Lung (tissue), 12 donors: ENCODE data around the gene MTHFD2L. TPM values are rescaled to one million over a fixed set of nuclear protein-coding genes. Genes with fewer than 3 reads are reported as not detected.

ENCODE experiments used
- ATAC-seq: fragments of 200-7000 bp; cut with Tn5 transposase; one replicate; pipeline ENCODE4 v1.9.1; 2020; ENCODE audit warnings: moderate number of reproducible peaks; ENCODE audit not compliant: insufficient read depth, low FRiP score
- DNase-seq, 3 donors: peaks; one replicate each; pipeline ENCODE4 v3.0.0-alpha.2; 2013 to 2017
- H3K27ac ChIP-seq, 2 donors: one replicate each; pipeline ENCODE4 v1.5.1; 2013; ENCODE audit warnings: mild to moderate bottlenecking in 2 of 2, moderate library complexity in 2 of 2, control low read depth in 1 of 2, inconsistent platforms in 1 of 2, low read depth in 1 of 2, low read length in 1 of 2
- H3K27me3 ChIP-seq, 3 donors: one replicate each; pipeline ENCODE4 v1.5.1; 2013; ENCODE audit warnings: low read length in 2 of 3; ENCODE audit not compliant: control insufficient read depth in 3 of 3, insufficient read depth in 3 of 3
- H3K36me3 ChIP-seq, 4 donors: one replicate each; pipeline ENCODE4 v1.5.1; 2013; ENCODE audit warnings: low read length in 4 of 4, mild to moderate bottlenecking in 1 of 4, moderate library complexity in 1 of 4; ENCODE audit not compliant: control insufficient read depth in 4 of 4, insufficient read depth in 4 of 4
- H3K4me1 ChIP-seq, 5 donors: one replicate each; pipeline ENCODE4 v1.5.1; 2013; ENCODE audit warnings: low read length in 5 of 5, mild to moderate bottlenecking in 2 of 5, moderate library complexity in 1 of 5; ENCODE audit not compliant: control insufficient read depth in 5 of 5, insufficient read depth in 5 of 5
- H3K4me3 ChIP-seq: one replicate; pipeline ENCODE4 v1.5.1; 2013; ENCODE audit warnings: mild to moderate bottlenecking, control low read depth, moderate library complexity
- H3K9ac ChIP-seq, 2 donors: one replicate each; pipeline ENCODE4 v1.5.1; 2013; ENCODE audit warnings: low read length in 2 of 2, control low read depth in 1 of 2; ENCODE audit not compliant: insufficient read depth in 1 of 2
- H3K9me3 ChIP-seq, 4 donors: one replicate each; pipeline ENCODE4 v1.5.1; 2013; ENCODE audit warnings: low read length in 3 of 4, mild to moderate bottlenecking in 1 of 4, moderate library complexity in 1 of 4; ENCODE audit not compliant: control insufficient read depth in 4 of 4, insufficient read depth in 3 of 4
- WGBS, 2 donors: extraction: QIAGEN DNeasy Blood & Tissue Kit; methylation state at CpG; one replicate each; pipeline ENCODE4 v1.1.7; 2013; 5-methylcytosine and 5-hydroxymethylcytosine counted together
- polyA plus RNA-seq, 2 donors: library from polyadenylated mRNA; stranded (reverse); fragments of 200-250 nt; gene quantifications; one replicate each; pipeline ENCODE4 v1.2.1, GENCODE V29; 2013
- total RNA-seq, 2 donors: library from RNA; depleted of rRNA in 1 of 2; stranded (reverse); fragments of >200 nt in 1 of 2; gene quantifications; one replicate each; pipeline ENCODE4 v1.2.1, GENCODE V29; 2014 to 2021
- TF ChIP-seq, protein P1 (sequence below): IDR thresholded peaks from 2 replicates; pipeline ENCODE4 v1.5.1; 2012; ENCODE audit warnings: mild to moderate bottlenecking; ENCODE audit errors: control extremely low read depth, extremely low read depth
- donor health status: control.
- donor health status: control.
- donor health status: Bipolar disorder and iron deficiency.
- donor health status: healthy.
- donor health status: DM: yes; HTN: yes; CAD: no.

MTHFD2L gene
- total and polyA plus RNA-seq, 4 donors: 11.9 to 32.1 (median 15.4) TPM

DNA sequence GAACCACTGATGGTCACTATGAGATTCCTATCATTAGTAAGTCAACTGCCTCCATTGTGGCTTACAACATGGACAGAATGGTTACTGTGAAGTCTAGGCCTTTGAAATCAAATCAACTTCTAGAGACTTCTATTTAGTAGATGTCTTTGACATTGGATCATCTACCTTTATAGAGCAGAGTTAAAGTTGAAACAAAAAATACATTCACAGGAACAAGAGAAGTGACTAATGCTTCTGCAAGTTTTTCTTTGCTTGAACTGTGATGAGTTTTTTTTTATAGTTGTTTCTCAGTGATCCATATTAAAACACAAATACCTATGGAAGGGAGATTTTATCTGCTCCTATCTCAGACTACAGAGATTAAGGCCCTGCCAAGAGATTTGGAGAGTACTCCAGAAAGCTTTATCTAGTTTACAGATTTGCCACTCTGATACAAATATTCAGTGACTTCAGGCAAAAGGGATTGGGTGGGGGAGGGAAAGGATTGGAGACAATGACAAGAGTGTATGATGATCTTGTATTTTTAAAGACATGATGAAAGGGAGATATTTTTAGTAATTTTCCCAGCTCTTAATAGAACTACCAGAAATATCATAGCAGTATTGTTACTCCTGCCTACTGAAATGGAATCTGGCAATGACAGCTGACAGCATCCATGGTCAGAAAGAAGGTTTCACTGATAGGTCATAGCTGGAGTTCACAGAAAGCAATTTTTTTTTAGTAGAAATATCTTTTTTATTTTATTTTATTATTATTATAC, 134.4 kb downstream of the MTHFD2L start:
- peaks cover 0 to 3% (median 0%) of the 10 kb centered on the region in 5 donors for H3K4me1 ChIP-seq
- no peak for DNase-seq
- H3K9ac ChIP-seq: no peak overlapping the region
- peaks cover 0 to 3% (median 0%) of the 10 kb centered on the region in 4 donors for H3K36me3 ChIP-seq
- H3K9me3 ChIP-seq: no peaks in the 10 kb centered on the region
- no peak overlapping the region for H3K27ac ChIP-seq
- TF ChIP-seq, protein P1, sequence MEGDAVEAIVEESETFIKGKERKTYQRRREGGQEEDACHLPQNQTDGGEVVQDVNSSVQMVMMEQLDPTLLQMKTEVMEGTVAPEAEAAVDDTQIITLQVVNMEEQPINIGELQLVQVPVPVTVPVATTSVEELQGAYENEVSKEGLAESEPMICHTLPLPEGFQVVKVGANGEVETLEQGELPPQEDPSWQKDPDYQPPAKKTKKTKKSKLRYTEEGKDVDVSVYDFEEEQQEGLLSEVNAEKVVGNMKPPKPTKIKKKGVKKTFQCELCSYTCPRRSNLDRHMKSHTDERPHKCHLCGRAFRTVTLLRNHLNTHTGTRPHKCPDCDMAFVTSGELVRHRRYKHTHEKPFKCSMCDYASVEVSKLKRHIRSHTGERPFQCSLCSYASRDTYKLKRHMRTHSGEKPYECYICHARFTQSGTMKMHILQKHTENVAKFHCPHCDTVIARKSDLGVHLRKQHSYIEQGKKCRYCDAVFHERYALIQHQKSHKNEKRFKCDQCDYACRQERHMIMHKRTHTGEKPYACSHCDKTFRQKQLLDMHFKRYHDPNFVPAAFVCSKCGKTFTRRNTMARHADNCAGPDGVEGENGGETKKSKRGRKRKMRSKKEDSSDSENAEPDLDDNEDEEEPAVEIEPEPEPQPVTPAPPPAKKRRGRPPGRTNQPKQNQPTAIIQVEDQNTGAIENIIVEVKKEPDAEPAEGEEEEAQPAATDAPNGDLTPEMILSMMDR: no peak
- no peak for ATAC-seq
- no peaks in the 10 kb centered on the region for H3K27me3 ChIP-seq
- no peak overlapping the region for H3K4me3 ChIP-seq

DNA sequence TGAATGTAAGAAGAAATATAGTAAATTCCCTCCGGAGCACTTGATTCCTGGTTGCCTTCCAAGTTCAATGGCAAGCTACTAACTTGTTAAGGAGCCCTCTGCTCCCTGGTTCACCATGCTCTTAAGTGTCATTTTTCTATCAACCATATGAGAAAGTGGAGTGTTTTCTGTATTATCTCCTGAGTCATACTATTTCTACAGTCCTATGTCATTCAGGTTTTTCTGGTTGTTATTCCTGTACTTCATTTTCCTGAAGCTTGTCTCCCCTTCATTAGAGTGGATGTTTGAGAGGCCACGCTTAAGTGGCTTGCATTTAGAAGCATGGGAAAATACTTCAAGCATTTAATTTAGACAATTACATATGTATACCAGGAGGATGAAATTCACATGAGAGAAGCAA, 135.6 kb downstream of the MTHFD2L start:
- TF ChIP-seq, protein P1: no peak
- Histone ChIP-seq H3K9ac (no peak overlapping the region), H3K27me3 (no peaks in the 10 kb centered on the region), H3K4me3 (no peak overlapping the region), H3K9me3 (no peaks in the 10 kb centered on the region), H3K27ac (no peak overlapping the region), H3K36me3 (peaks cover 0 to 3% (median 0%) of the 10 kb centered on the region in 4 donors), H3K4me1 (peaks cover 0 to 3% (median 0%) of the 10 kb centered on the region in 5 donors)
- WGBS, 2 donors: 71 to 91% methylated on average over 2 of the region's 2 CpGs
- DNase-seq (peak in 1 of 3 donors; percentile 27), ATAC-seq (no peak)

DNA sequence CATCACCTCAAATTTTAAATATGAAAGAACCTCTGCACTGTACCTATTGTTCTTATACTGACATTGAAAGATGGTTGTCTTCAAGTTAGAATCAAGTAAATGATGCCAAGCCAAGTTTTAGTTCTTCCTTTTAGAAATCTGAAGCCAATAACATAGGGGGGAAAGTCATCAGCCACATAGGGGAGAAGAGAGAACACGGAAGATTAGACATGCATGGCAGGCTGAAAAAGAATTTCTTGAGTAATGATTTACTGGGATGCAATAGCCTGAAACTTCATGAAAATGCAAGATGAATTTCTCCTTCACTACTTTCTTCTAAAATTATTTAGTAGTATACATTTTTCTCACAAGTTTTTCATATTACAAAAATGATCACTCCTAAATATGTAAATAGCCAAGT, 136.8 kb downstream of the MTHFD2L start:
- no peak for ATAC-seq

More for the DNA sequence above, 136.8 kb downstream of the MTHFD2L start:
- Histone ChIP-seq H3K27ac (no peak overlapping the region), H3K4me1 (peaks cover 0 to 3% (median 0%) of the 10 kb centered on the region in 5 donors), H3K9me3 (no peaks in the 10 kb centered on the region), H3K4me3 (no peak overlapping the region), H3K27me3 (no peaks in the 10 kb centered on the region), H3K9ac (no peak overlapping the region), H3K36me3 (no peaks in the 10 kb centered on the region)
- TF ChIP-seq, protein P1: no peak
- no peak for DNase-seq
- WGBS, 2 donors: 94 to 96% methylated on average over 1 of the region's 1 CpG
